ENCODE results near the gene DLG5. TPM values are rescaled to one million over a fixed set of nuclear protein-coding genes. Genes with fewer than 3 reads are reported as not detected.

DLG5 gene
- total and polyA plus RNA-seq, 2 experiments from 2014 or later: 4.4 to 27.9 TPM

DNA sequence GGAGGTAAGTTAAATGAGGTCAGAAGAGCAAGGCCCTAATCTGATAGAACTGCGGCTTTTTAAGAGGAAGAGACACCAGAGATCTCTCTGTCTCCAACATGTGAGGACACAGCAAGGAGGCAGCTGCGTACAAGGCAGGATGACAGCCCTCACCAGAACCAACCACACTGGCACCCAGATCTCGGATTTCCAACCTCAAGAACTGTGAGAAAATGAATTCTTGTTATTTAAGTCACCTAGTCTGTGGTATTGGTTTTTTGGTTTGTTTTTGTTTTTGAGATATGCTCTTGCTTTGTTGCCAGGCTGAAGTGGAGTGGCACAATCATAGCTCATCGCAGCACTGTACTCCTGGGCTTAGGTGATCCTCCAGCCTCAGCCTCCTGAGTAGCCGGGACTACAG is 127.2 kb downstream of the DLG5 start:
- no peaks in the 10 kb centered on the region for H3K9me2 ChIP-seq (ENCODE audit: insufficient read depth)
- H3K36me3 ChIP-seq (ENCODE audit: low read depth): 0 out of 2 replicates have a peak, but pooled peaks cover 4% of the 10 kb centered on the region
- DNase-seq: no peak
- no peaks in the 10 kb centered on the region for H4K20me1 ChIP-seq (ENCODE audit: insufficient read depth)
- in situ Hi-C loops (cut with MboI): no loop called here
- H3K79me2 ChIP-seq (ENCODE audit: insufficient read depth): no peaks in the 10 kb centered on the region
- 95 to 99% methylated on average over 5 of the region's 5 CpGs for WGBS, 2 experiments (ENCODE audit: low coverage in 1 of 2, low lambda C conversion rate in 2 of 2, missing lambda C conversion rate in 2 of 2)
- H3K27me3 ChIP-seq (replicated peaks; ENCODE audit: insufficient read depth): no peaks in the 10 kb centered on the region
- no peak for TF ChIP-seq EZH2phosphoT487 (IDR thresholded peaks at IDR 0.05; ENCODE audit: insufficient read depth, low read depth)
- TF ChIP-seq EZH2 (IDR thresholded peaks at IDR 0.05; ENCODE audit: insufficient read depth, poor library complexity, severe bottlenecking): no peak
- H3K27ac ChIP-seq: no peak overlapping the region
- H3K4me2 ChIP-seq (ENCODE audit: unreplicated experiment): no peak overlapping the region
- H3K9me3 ChIP-seq (ENCODE audit: low read depth): no peaks in the 10 kb centered on the region
- H3K4me1 ChIP-seq (ENCODE audit: insufficient read depth): peaks cover 11% of the 10 kb centered on the region
- peaks cover 8% of the 10 kb centered on the region; the same call in 1 of the 2 replicates for H3F3A ChIP-seq (ENCODE audit: insufficient read depth)
- H3K9ac ChIP-seq: no peak overlapping the region
- no peak overlapping the region for H2AFZ ChIP-seq
- H3K4me3 ChIP-seq: no peak overlapping the region

DNA sequence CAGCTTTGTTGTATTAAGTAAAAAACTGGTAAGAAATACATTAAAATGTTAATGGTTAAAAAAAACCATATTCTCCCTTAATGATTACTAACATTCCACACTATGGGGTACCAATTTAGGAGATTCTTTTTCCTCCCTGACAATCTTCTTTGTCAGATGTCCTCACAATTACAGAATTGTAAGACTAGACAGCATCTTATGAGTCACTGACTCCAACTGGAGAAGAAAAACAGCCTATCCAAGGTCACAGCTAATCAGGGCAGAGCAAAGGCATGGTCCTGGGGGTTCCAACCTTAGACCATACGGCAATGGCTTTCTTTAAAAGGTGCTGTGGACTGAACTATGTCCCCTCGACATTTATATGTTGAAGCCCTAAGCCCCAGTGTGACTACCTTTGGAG is 127.6 kb downstream of the DLG5 start:
- Histone ChIP-seq H3K9me3 (ENCODE audit: low read depth) (no peaks in the 10 kb centered on the region), H3K27me3 (replicated peaks; ENCODE audit: insufficient read depth) (no peaks in the 10 kb centered on the region), H4K20me1 (ENCODE audit: insufficient read depth) (no peaks in the 10 kb centered on the region), H3K9ac (no peak overlapping the region), H3F3A (ENCODE audit: insufficient read depth) (peaks cover 8% of the 10 kb centered on the region; the same call in 1 of the 2 replicates), H3K4me2 (ENCODE audit: unreplicated experiment) (no peak overlapping the region), H3K9me2 (ENCODE audit: insufficient read depth) (no peaks in the 10 kb centered on the region), H3K36me3 (ENCODE audit: low read depth) (0 out of 2 replicates have a peak, but pooled peaks cover 4% of the 10 kb centered on the region), H3K27ac (no peak overlapping the region), H3K79me2 (ENCODE audit: insufficient read depth) (no peaks in the 10 kb centered on the region), H2AFZ (no peak overlapping the region), H3K4me1 (ENCODE audit: insufficient read depth) (peaks cover 11% of the 10 kb centered on the region), H3K4me3 (no peak overlapping the region)
- DNase-seq: peak; percentile 14
- WGBS, 2 experiments (ENCODE audit: low coverage in 1 of 2, low lambda C conversion rate in 2 of 2, missing lambda C conversion rate in 2 of 2): 77 to 78% methylated on average over 2 of the region's 2 CpGs
- no peak for TF ChIP-seq EZH2phosphoT487 (IDR thresholded peaks at IDR 0.05; ENCODE audit: insufficient read depth, low read depth)
- no peak for TF ChIP-seq EZH2 (IDR thresholded peaks at IDR 0.05; ENCODE audit: insufficient read depth, poor library complexity, severe bottlenecking)
- in situ Hi-C loops (cut with MboI): no loop called here

DNA sequence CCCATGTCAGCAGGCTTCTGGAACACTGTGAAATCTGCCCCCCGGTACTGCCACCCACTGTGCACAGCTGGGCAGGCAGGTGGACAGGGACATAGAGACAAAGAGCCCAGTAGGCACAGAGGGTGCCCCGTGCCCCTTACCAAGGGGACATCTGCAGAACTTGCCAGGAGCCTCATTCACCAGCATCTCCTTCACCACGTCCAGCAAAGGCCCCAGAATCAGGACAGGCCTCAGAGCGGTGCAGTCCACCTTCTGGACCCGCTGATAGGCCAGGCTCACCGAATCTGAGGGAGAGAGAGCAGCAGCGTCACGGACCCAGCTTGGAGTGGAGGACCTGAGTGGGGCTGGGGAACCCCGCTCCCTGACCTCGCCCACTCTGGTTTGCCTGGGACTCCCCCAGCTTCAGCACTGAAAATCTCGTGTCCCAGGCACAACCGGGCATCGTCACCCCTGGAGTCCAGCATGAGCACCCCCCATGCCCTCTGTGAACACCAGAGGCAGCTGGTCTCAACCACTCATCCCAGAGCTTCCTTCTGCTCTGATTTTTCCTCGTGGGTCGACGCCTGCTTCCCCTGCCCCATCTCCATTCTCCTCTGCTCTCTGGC is 130.1 kb downstream of the DLG5 start:
- peaks cover 4% of the 10 kb centered on the region; the same call in 1 of the 2 replicates for H3K36me3 ChIP-seq (ENCODE audit: low read depth)
- no peaks in the 10 kb centered on the region for H3K9me3 ChIP-seq (ENCODE audit: low read depth)
- in situ Hi-C loops (cut with MboI): no loop called here
- H3K4me2 ChIP-seq (ENCODE audit: unreplicated experiment): no peak overlapping the region
- no peaks in the 10 kb centered on the region for H3F3A ChIP-seq (ENCODE audit: insufficient read depth)
- DNase-seq: no peak
- H3K27me3 ChIP-seq (replicated peaks; ENCODE audit: insufficient read depth): no peaks in the 10 kb centered on the region
- H3K79me2 ChIP-seq (ENCODE audit: insufficient read depth): no peaks in the 10 kb centered on the region
- no peak for TF ChIP-seq EZH2phosphoT487 (IDR thresholded peaks at IDR 0.05; ENCODE audit: insufficient read depth, low read depth)
- no peak for TF ChIP-seq EZH2 (IDR thresholded peaks at IDR 0.05; ENCODE audit: insufficient read depth, poor library complexity, severe bottlenecking)
- H4K20me1 ChIP-seq (ENCODE audit: insufficient read depth): no peaks in the 10 kb centered on the region
- WGBS, 2 experiments (ENCODE audit: low coverage in 1 of 2, low lambda C conversion rate in 2 of 2, missing lambda C conversion rate in 2 of 2): 92 to 93% methylated on average over 16 of the region's 16 CpGs
- peaks cover 1% of the 10 kb centered on the region for H3K4me1 ChIP-seq (ENCODE audit: insufficient read depth)
- H3K27ac ChIP-seq: no peak overlapping the region
- H3K4me3 ChIP-seq: no peak overlapping the region
- no peak overlapping the region for H3K9ac ChIP-seq
- no peak overlapping the region for H2AFZ ChIP-seq
- H3K9me2 ChIP-seq (ENCODE audit: insufficient read depth): no peaks in the 10 kb centered on the region

DNA sequence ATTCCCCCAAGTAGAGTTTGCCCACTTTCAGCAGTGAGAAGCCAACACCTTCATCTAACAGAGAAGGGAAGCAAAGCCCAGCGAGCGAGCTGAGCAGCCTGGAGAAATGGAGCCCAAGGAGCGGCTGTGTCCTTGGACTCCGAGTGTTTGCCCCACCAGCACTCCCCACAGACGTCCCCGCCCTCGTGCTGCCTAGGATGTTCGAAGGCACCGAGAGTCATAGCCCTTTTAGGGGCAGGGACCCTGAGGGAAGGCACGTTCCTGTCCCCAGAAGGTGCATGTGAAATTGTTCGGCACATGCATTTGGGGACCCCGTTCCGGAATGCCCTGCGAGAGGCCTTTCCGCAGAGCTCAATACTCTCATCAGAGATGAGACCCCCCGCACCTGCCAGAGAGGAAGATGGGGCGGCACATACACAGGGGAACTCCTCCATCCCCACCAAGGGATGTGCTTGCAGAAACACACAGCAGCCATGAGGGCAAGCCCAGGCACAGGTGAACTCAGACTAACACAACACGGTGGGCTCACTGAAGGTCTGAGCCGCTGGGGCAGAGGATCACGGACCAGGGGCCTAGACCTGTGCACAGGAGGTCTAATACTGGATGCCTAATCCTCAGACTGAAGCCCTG is 131.0 kb downstream of the DLG5 start:
- no peaks in the 10 kb centered on the region for H3K9me3 ChIP-seq (ENCODE audit: low read depth)
- H3K9me2 ChIP-seq (ENCODE audit: insufficient read depth): no peaks in the 10 kb centered on the region
- WGBS, 2 experiments (ENCODE audit: low coverage in 1 of 2, low lambda C conversion rate in 2 of 2, missing lambda C conversion rate in 2 of 2): 91 to 92% methylated on average over 19 to 20 of the region's 20 CpGs
- no peaks in the 10 kb centered on the region for H3K4me1 ChIP-seq (ENCODE audit: insufficient read depth)
- no peak overlapping the region for H3K4me3 ChIP-seq
- H3K36me3 ChIP-seq (ENCODE audit: low read depth): peaks cover 8% of the 10 kb centered on the region; the same call in 1 of the 2 replicates
- H3F3A ChIP-seq (ENCODE audit: insufficient read depth): no peaks in the 10 kb centered on the region
- no peak for TF ChIP-seq EZH2 (IDR thresholded peaks at IDR 0.05; ENCODE audit: insufficient read depth, poor library complexity, severe bottlenecking)
- TF ChIP-seq EZH2phosphoT487 (IDR thresholded peaks at IDR 0.05; ENCODE audit: insufficient read depth, low read depth): no peak
- H3K27ac ChIP-seq: no peak overlapping the region
- in situ Hi-C loops (cut with MboI): no loop called here
- H4K20me1 ChIP-seq (ENCODE audit: insufficient read depth): no peaks in the 10 kb centered on the region
- H3K4me2 ChIP-seq (ENCODE audit: unreplicated experiment): no peak overlapping the region
- no peak for DNase-seq
- H3K27me3 ChIP-seq (replicated peaks; ENCODE audit: insufficient read depth): no peaks in the 10 kb centered on the region
- no peak overlapping the region for H3K9ac ChIP-seq
- no peaks in the 10 kb centered on the region for H3K79me2 ChIP-seq (ENCODE audit: insufficient read depth)
- H2AFZ ChIP-seq: no peak overlapping the region
